Measurements from ENCODE around the gene ZMIZ1. TPM values are rescaled to one million over a fixed set of nuclear protein-coding genes. Genes with fewer than 3 reads are reported as not detected.
"Not testable (repeated sequence)": the region's sequence is repeated elsewhere in the genome, so short reads cannot be mapped to it uniquely, and the experiment has no call there.

The ZMIZ1 gene
- total RNA-seq, 4 donors from 2014 or later, result 18.7 to 188 (median 36.7) TPM

- DNase-seq, result no peak
- no peak overlapping the region for H3K27ac ChIP-seq
These were observed 266.9 kb downstream of the ZMIZ1 start for GRCh38 chr10:79335470-79336235.

GRCh38 chr10:79336276-79336675 is 267.5 kb downstream of the ZMIZ1 start:
- Histone ChIP-seq H3K27me3 (no peaks in the 10 kb centered on the region), H3K36me3 (no peaks in the 10 kb centered on the region), H3K4me1 (no peaks in the 10 kb centered on the region), H3K27ac (no peak overlapping the region), H3K9me3 (no peaks in the 10 kb centered on the region), H3K4me3 (no peak overlapping the region)
- TF ChIP-seq CTCF (IDR thresholded peaks at IDR 0.05) (no peak), POLR2A (IDR thresholded peaks at IDR 0.05) (no peak)
- no peak for DNase-seq
- intact Hi-C loops (cut with DNase I; ENCODE audit: low total_unique reads), result no loop called here

More at GRCh38 chr10:79335470-79336235, 266.9 kb downstream of the ZMIZ1 start:
- Histone ChIP-seq H3K36me3 (no peaks in the 10 kb centered on the region), H3K4me3 (no peak overlapping the region), H3K27me3 (no peaks in the 10 kb centered on the region), H3K9me3 (no peaks in the 10 kb centered on the region), H3K4me1 (no peaks in the 10 kb centered on the region)
- TF ChIP-seq POLR2A (IDR thresholded peaks at IDR 0.05) (no peak), CTCF (IDR thresholded peaks at IDR 0.05) (no peak)
- intact Hi-C loops (cut with DNase I; ENCODE audit: low total_unique reads), result no loop called here

- no peak overlapping the region for H3K4me3 ChIP-seq
- H3K9me3 ChIP-seq, result no peaks in the 10 kb centered on the region
- no peaks in the 10 kb centered on the region for H3K4me1 ChIP-seq
- no peaks in the 10 kb centered on the region for H3K36me3 ChIP-seq
- TF ChIP-seq CTCF (IDR thresholded peaks at IDR 0.05), result no peak
- no peak for TF ChIP-seq POLR2A (IDR thresholded peaks at IDR 0.05)
- DNase-seq, result no peak
- intact Hi-C loops (cut with DNase I; ENCODE audit: low total_unique reads), result no loop called here
- no peaks in the 10 kb centered on the region for H3K27me3 ChIP-seq
- H3K27ac ChIP-seq, result no peak overlapping the region
These were observed 268.0 kb downstream of the ZMIZ1 start for GRCh38 chr10:79336739-79337138.

DNA sequence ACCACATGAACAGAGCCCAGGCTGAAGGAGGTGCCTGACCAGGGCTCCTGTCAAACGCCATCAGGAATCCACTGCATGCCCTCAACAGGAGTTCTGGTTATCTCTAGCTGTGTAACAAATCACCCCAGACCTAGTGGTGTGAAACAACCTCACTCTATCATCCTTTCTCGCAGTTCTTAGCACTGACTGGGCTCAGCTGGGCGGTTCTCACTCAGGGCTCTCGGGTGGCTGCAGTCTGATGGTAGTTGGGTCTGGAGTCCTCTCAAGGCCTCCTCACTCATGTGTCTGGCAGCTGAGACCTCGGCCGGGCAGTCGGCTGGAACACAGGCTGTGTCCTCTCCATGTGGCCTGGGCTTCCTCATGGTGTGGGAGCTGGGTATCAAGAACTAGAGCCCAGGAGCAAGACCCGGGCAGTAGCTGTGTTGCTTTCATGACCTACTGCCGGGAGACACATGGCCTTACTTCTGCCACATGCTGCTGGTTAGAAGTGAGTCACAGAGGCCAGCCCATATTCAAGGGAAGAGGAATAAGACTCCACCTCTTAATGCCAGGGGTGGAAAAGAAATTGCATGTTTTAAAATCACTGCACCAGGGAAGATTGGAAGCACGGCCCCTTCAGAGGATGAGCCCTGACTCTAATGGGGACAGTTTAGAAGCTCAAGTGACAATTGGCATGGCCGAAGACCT is 269.2 kb downstream of the ZMIZ1 start:
- not testable (repeated sequence) for H3K4me3 ChIP-seq, H3K27me3 ChIP-seq

DNA sequence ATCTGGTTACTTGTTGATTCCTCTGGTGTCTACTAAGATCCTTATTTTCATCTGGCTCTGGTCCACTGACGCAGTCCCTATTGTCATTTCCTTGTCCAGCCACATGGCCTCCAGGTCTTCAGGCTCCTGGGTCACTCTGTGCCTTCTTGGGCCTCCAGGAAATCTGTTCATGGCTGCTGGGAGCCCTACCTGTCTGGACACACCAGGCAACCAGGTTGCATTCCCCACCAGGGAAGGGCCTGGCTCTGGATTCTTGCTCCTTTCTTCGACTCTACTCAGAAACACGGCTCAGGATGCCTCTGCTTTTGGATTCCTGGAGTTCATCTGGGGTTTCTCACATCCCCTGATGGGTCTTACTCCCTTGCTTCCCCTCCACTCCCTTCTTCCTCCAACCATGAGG is 270.5 kb downstream of the ZMIZ1 start:
- no peak overlapping the region for H3K27ac ChIP-seq
- no peaks in the 10 kb centered on the region for H3K4me1 ChIP-seq
- intact Hi-C loops (cut with DNase I; ENCODE audit: low total_unique reads), result no loop called here
- no peaks in the 10 kb centered on the region for H3K9me3 ChIP-seq
- H3K27me3 ChIP-seq, result no peaks in the 10 kb centered on the region
- TF ChIP-seq CTCF (IDR thresholded peaks at IDR 0.05), result no peak
- no peak for TF ChIP-seq POLR2A (IDR thresholded peaks at IDR 0.05)
- H3K4me3 ChIP-seq, result no peak overlapping the region
- no peaks in the 10 kb centered on the region for H3K36me3 ChIP-seq
- DNase-seq, result no peak

More for the DNA sequence above, 269.2 kb downstream of the ZMIZ1 start:
- intact Hi-C loops (cut with DNase I; ENCODE audit: low total_unique reads); DNase-seq; H3K36me3 ChIP-seq; H3K27ac ChIP-seq; H3K9me3 ChIP-seq; H3K4me1 ChIP-seq: not testable (repeated sequence)
